ENCODE measurements around the gene ACKR1. TPM values are rescaled to one million over a fixed set of nuclear protein-coding genes. Genes with fewer than 3 reads are reported as not detected.

ACKR1 gene
- polyA plus RNA-seq, 1 of the 3 experiments (the other 2 are of a cell fraction) = 0.02 TPM

DNA sequence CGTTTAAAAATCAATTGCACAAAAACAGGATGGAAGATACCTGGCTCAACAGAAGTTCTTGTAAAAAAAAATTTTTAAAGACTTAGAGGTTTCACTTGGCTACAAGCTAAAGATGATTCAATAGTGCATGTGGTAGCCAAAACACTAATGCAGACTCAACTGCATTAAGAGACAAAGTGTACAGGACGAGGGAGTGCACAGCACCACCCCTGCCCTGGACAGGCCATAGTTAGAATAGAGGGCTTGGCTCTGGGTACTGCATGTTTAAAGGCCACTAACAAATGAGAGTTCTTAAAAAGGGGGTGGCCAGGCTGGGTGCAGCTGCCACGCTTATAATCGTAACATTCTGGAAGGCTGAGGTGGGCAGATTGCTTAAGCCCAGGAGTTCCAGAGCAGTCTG is 7.9 kb downstream of the ACKR1 start:
- no peaks in the 10 kb centered on the region for H3K9me3 ChIP-seq
- no peak overlapping the region for H3K27ac ChIP-seq (ENCODE audit: low read depth in 2 of 2, low read length in 1 of 2)
- ChIA-PET POLR2A (no interaction called here), CTCF (interaction anchor here (1.0 to 26.8 kb wide), 9 partner anchors 13 to 89 kb away, joined by 3 to 660 read pairs (median 51); partner anchors contain the start of gene CADM3)
- H3F3A ChIP-seq (replicated peaks; ENCODE audit: insufficient read depth) = no peaks in the 10 kb centered on the region
- TF ChIP-seq, protein P1, sequence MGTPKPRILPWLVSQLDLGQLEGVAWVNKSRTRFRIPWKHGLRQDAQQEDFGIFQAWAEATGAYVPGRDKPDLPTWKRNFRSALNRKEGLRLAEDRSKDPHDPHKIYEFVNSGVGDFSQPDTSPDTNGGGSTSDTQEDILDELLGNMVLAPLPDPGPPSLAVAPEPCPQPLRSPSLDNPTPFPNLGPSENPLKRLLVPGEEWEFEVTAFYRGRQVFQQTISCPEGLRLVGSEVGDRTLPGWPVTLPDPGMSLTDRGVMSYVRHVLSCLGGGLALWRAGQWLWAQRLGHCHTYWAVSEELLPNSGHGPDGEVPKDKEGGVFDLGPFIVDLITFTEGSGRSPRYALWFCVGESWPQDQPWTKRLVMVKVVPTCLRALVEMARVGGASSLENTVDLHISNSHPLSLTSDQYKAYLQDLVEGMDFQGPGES (IDR thresholded peaks at IDR 0.05; ENCODE audit: low read depth, low read length) = no peak
- TF ChIP-seq YY1 (IDR thresholded peaks at IDR 0.05; ENCODE audit: low read depth) (no peak), SMC3 (IDR thresholded peaks at IDR 0.05; ENCODE audit: low read depth, low read length) (no peak), JUND (IDR thresholded peaks at IDR 0.05) (no peak)
- TF ChIP-seq, protein P2, sequence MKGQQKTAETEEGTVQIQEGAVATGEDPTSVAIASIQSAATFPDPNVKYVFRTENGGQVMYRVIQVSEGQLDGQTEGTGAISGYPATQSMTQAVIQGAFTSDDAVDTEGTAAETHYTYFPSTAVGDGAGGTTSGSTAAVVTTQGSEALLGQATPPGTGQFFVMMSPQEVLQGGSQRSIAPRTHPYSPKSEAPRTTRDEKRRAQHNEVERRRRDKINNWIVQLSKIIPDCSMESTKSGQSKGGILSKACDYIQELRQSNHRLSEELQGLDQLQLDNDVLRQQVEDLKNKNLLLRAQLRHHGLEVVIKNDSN (IDR thresholded peaks at IDR 0.05; ENCODE audit: borderline replicate concordance, low read depth) = no peak
- no peak overlapping the region for H2AFZ ChIP-seq (ENCODE audit: low read depth)
- peaks cover 21% of the 10 kb centered on the region for H3K27me3 ChIP-seq (ENCODE audit: insufficient read depth)
- no peaks in the 10 kb centered on the region for H3K4me1 ChIP-seq (ENCODE audit: control insufficient read depth in 1 of 2, insufficient read depth in 2 of 2, low read depth in 1 of 2, low read length in 1 of 2)
- no peak overlapping the region for H3K4me2 ChIP-seq
- no peaks in the 10 kb centered on the region for H3K9me2 ChIP-seq
- 27% methylated on average over 4 of the region's 4 CpGs for WGBS (ENCODE audit: low lambda C conversion rate)
- H3K9ac ChIP-seq = no peak overlapping the region
- H4K20me1 ChIP-seq (ENCODE audit: insufficient read depth) = no peaks in the 10 kb centered on the region
- H3K4me3 ChIP-seq (ENCODE audit: low read depth in 2 of 2, low read length in 1 of 2) = no peak overlapping the region
- no peaks in the 10 kb centered on the region for H3K36me3 ChIP-seq (replicated peaks in 1 of 2; ENCODE audit: control insufficient read depth in 1 of 2, insufficient read depth in 2 of 2, low read length in 1 of 2)
- no peak for DNase-seq
- no peaks in the 10 kb centered on the region for H3K79me2 ChIP-seq (ENCODE audit: insufficient read depth)

DNA sequence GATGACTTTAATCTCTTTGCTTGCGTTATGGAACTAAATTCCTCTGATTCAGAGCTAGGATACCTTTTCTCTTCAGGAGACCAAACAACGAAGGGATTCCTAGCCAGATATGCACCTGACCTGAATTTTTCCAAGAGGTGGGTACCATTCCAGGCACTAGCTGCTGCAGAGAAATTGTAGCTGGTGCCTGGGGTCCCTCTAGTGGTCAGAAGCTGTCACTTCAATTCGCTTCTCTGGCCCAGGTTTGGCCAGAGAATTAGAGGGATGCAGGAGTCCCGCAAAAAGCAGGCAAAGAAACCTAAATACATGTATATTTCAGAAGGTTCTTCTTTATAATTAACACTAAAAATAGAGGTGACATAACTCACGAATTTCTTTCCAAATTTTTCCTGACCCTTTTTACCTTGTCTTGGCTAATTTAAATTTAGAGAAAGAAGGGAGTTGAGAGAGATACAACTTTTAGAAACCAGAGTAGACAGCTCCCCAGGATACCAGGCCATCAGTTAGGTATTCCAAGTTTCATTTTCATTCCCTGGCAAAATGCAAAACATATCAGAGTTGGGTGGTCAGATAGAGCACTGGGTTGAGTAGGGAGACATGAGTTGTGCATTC is 9.6 kb downstream of the ACKR1 start:
- Histone ChIP-seq H4K20me1 (ENCODE audit: insufficient read depth) (no peaks in the 10 kb centered on the region), H3K4me2 (no peak overlapping the region), H3K4me1 (ENCODE audit: control insufficient read depth in 1 of 2, insufficient read depth in 2 of 2, low read depth in 1 of 2, low read length in 1 of 2) (no peaks in the 10 kb centered on the region), H3K9me2 (no peaks in the 10 kb centered on the region), H3K9me3 (no peaks in the 10 kb centered on the region), H3K27me3 (ENCODE audit: insufficient read depth) (peaks cover 15% of the 10 kb centered on the region; the same call in 1 of the 2 replicates), H3F3A (replicated peaks; ENCODE audit: insufficient read depth) (no peaks in the 10 kb centered on the region), H3K9ac (no peak overlapping the region), H3K27ac (ENCODE audit: low read depth in 2 of 2, low read length in 1 of 2) (no peak overlapping the region), H3K4me3 (ENCODE audit: low read depth in 2 of 2, low read length in 1 of 2) (peak overlapping the region in 1 of 2 experiments; percentile 39; a peak in 1 of 4 replicates), H2AFZ (ENCODE audit: low read depth) (no peak overlapping the region), H3K79me2 (ENCODE audit: insufficient read depth) (no peaks in the 10 kb centered on the region), H3K36me3 (replicated peaks in 1 of 2; ENCODE audit: control insufficient read depth in 1 of 2, insufficient read depth in 2 of 2, low read length in 1 of 2) (no peaks in the 10 kb centered on the region)
- DNase-seq = peak; percentile 65
- TF ChIP-seq CHD2 (IDR thresholded peaks at IDR 0.05; ENCODE audit: low read length, partially characterized antibody) = no peak
- TF ChIP-seq, protein P3, sequence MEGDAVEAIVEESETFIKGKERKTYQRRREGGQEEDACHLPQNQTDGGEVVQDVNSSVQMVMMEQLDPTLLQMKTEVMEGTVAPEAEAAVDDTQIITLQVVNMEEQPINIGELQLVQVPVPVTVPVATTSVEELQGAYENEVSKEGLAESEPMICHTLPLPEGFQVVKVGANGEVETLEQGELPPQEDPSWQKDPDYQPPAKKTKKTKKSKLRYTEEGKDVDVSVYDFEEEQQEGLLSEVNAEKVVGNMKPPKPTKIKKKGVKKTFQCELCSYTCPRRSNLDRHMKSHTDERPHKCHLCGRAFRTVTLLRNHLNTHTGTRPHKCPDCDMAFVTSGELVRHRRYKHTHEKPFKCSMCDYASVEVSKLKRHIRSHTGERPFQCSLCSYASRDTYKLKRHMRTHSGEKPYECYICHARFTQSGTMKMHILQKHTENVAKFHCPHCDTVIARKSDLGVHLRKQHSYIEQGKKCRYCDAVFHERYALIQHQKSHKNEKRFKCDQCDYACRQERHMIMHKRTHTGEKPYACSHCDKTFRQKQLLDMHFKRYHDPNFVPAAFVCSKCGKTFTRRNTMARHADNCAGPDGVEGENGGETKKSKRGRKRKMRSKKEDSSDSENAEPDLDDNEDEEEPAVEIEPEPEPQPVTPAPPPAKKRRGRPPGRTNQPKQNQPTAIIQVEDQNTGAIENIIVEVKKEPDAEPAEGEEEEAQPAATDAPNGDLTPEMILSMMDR (IDR thresholded peaks at IDR 0.05) = peak; percentile 94
- peak; percentile 70 for TF ChIP-seq RAD21 (IDR thresholded peaks at IDR 0.05; ENCODE audit: low read length)
- TF ChIP-seq SMC3 (IDR thresholded peaks at IDR 0.05; ENCODE audit: low read depth, low read length) = peak; percentile 68
- POLR2A ChIA-PET = interaction anchor here (0.6 kb wide), 1 partner anchor 33 kb away, joined by 3 read pairs; no protein-coding TSS in a partner anchor
- CTCF ChIA-PET = interaction anchor here (0.5 to 26.8 kb wide), 27 partner anchors 10 to 907 kb away, joined by 3 to 660 read pairs (median 5); partner anchors contain the start of genes ACKR1 and CADM3
- WGBS (ENCODE audit: low lambda C conversion rate) = 4% methylated on average over 5 of the region's 5 CpGs
